ENCODE measurements around the gene NUAK1.

NUAK1 gene

GRCh38 chr12:106108185-106108835, 30.4 kb downstream of the NUAK1 start:
- no peak for DNase-seq

GRCh38 chr12:106107566-106107965, 31.2 kb downstream of the NUAK1 start:
- no peak for DNase-seq

- no peak for DNase-seq
Observed at GRCh38 chr12:106106892-106107291, 31.9 kb downstream of the NUAK1 start.

GRCh38 chr12:106106061-106106566, 32.6 kb downstream of the NUAK1 start:
- DNase-seq: no peak

GRCh38 chr12:106101803-106102202, 37.0 kb downstream of the NUAK1 start:
- no peak for DNase-seq

- no peak for DNase-seq
Observed at GRCh38 chr12:106098691-106099200, 40.0 kb downstream of the NUAK1 start.

- DNase-seq: no peak
Observed at GRCh38 chr12:106097011-106097410, 41.7 kb downstream of the NUAK1 start.

GRCh38 chr12:106096376-106096775, 42.4 kb downstream of the NUAK1 start:
- DNase-seq: no peak

GRCh38 chr12:106094304-106094703, 44.5 kb downstream of the NUAK1 start:
- no peak for DNase-seq

GRCh38 chr12:106093246-106093645, 45.5 kb downstream of the NUAK1 start:
- DNase-seq: no peak

GRCh38 chr12:106091446-106091820, 47.3 kb downstream of the NUAK1 start:
- DNase-seq: no peak

- no peak for DNase-seq
Observed at GRCh38 chr12:106090591-106091445, 47.9 kb downstream of the NUAK1 start.

GRCh38 chr12:106089935-106090334, 48.8 kb downstream of the NUAK1 start:
- no peak for DNase-seq

- DNase-seq: no peak
Observed at GRCh38 chr12:106088811-106089485, 49.8 kb downstream of the NUAK1 start.

- DNase-seq: no peak
Observed at GRCh38 chr12:106088246-106088808, 50.4 kb downstream of the NUAK1 start.

GRCh38 chr12:106086696-106087095, 52.1 kb downstream of the NUAK1 start:
- DNase-seq: no peak

- no peak for DNase-seq
Observed at GRCh38 chr12:106085213-106085612, 53.5 kb downstream of the NUAK1 start.

- DNase-seq: no peak
Observed at GRCh38 chr12:106084759-106085158, 54.0 kb downstream of the NUAK1 start.

- DNase-seq: no peak
Observed at GRCh38 chr12:106084014-106084671, 54.6 kb downstream of the NUAK1 start.

GRCh38 chr12:106082216-106083175, 56.3 kb downstream of the NUAK1 start:
- DNase-seq: no peak

GRCh38 chr12:106081606-106082005, 57.1 kb downstream of the NUAK1 start:
- no peak for DNase-seq

Measured in activated naive CD4-positive, alpha-beta T cell (primary cell).